ENCODE data around the gene ANKRD36B. TPM values are rescaled to one million over a fixed set of nuclear protein-coding genes. Genes with fewer than 3 reads are reported as not detected.
"Not testable (repeated sequence)": the region's sequence is repeated elsewhere in the genome, so short reads cannot be mapped to it uniquely, and the experiment has no call there.

Gene ANKRD36B
- total RNA-seq = 10 to 100 TPM; 11.3 to 13.2 TPM

DNA sequence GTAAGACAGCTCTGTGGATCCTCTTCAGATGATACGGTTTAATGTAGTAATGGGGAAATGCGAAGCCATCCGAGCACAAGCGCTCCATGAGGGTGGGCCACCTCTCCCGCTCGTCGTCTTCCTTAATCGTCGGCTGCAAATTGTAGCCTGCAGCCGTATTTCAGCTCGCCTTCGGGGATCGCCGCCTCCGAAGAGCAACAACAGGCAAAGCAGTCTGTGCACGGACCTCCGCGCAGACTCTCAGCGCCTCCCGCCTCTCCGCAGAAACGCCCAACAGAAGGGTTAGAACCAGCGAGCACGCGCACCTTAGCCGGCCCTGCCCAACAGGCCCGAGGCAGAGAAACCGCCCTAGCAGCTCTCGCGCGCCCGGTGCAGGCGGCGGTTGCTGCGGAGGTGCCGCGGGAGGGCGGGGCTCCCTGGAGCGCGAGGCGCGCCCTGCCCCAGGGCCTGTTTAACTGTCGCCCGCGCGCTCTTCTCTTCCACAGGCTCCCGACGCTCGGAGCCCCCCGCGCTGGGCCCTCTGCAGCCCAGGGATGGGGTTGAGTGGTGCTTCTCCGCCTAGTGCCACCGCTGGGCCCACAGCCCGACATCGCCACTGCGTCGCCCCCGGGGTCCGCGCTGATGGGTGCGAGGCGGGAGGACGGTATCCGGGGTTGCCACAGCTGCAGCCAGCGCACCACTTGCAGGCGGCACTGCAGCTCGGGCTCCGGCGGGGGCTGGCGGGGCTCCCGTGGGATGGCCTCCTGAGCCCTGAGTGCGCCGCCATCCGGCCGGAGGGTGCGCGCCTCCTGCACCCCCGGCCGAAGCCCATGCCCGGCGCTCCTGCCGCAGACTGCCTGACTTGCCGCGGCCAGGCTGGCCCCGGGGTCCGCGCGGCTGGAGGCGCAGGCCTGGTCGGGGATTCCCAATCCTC lies at the start of gene ANKRD36B:
Gene ANKRD36B, minus strand, starts transcription at position 280 of the 913 bp plus-strand sequence. Its CDS starts 192 bp downstream, at position 88.
- CTCF ChIA-PET = interaction anchor here (0.9 to 2.9 kb wide), 18 partner anchors 18 to 178 kb away, joined by 3 to 128 read pairs (median 4); partner anchors contain the start of genes ACTR1B, COX5B and ZAP70
- not testable (repeated sequence) for H3K36me3 Mint-ChIP-seq (ENCODE audit: low read depth); H3K9me3 Mint-ChIP-seq; H3K27me3 Mint-ChIP-seq (ENCODE audit: low read depth); H3K4me1 Mint-ChIP-seq (ENCODE audit: low read depth)
- peak; percentile 81 for DNase-seq
- peak within 1 kb of the TSS; percentile 100 for H3K4me3 Mint-ChIP-seq
- H3K27ac Mint-ChIP-seq = peak within 1 kb of the TSS; percentile 99
- intact Hi-C loops (cut with micrococcal nuclease) = loop anchor here (1.0 to 10.0 kb wide), 6 partner anchors 55 to 797 kb away; partner anchors contain the start of genes ACTR1B, TMEM131 and ZAP70

DNA sequence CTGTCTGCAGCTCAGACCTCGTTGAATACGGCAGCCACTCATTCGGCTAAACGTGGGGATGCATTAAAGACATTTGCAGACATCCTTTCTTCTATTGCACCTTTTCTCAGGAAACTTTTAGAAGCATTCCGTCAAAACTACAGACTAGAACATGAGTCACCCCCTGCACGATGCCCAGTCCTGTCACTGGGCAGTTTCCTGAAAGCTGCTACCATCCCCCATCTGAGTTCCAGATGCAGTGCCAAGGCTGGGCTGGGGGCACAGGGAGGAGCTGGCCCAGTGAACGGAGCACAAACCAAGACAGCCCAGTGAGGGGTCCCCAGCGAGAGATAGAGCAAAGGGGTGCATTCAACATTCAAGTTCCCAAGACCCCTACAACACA lies 36.4 kb upstream of the ANKRD36B start:
- CTCF ChIA-PET = interaction anchor here (0.6 kb wide), 1 partner anchor 1513 kb away, joined by 3 read pairs; no protein-coding TSS in a partner anchor
- H3K27me3 Mint-ChIP-seq (ENCODE audit: low read depth); H3K27ac Mint-ChIP-seq; H3K36me3 Mint-ChIP-seq (ENCODE audit: low read depth); H3K4me3 Mint-ChIP-seq; DNase-seq; H3K4me1 Mint-ChIP-seq (ENCODE audit: low read depth); H3K9me3 Mint-ChIP-seq; intact Hi-C loops (cut with micrococcal nuclease): not testable (repeated sequence)

- CTCF ChIA-PET; H3K4me3 Mint-ChIP-seq; H3K9me3 Mint-ChIP-seq; intact Hi-C loops (cut with micrococcal nuclease); H3K4me1 Mint-ChIP-seq (ENCODE audit: low read depth); H3K27me3 Mint-ChIP-seq (ENCODE audit: low read depth); H3K36me3 Mint-ChIP-seq (ENCODE audit: low read depth); DNase-seq; H3K27ac Mint-ChIP-seq: not testable (repeated sequence)
These were observed 35.8 kb upstream of the ANKRD36B start for GRCh38 chr2:97625354-97626048.

DNA sequence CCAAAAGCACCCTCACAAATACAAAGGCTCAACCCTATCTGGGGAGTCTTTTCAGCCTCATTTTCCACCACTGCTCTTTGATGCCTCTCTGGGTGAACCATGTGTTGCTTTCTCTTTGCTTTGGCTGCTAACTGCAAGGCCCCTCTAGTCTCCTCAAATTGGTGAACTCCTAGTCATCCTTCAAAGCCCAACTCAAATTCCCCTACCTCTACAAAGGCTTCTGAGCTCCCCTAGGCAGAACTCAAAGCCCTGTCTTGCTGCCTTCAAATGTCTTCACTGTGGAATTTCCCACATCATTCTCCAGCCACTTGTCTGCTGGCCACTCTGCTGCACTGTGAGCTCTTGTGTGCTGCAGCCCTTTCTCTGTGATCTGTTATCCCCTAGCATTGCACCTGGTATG lies 33.3 kb upstream of the ANKRD36B start:
- H3K4me1 Mint-ChIP-seq (ENCODE audit: low read depth); H3K4me3 Mint-ChIP-seq; DNase-seq; CTCF ChIA-PET; H3K27ac Mint-ChIP-seq; H3K9me3 Mint-ChIP-seq; intact Hi-C loops (cut with micrococcal nuclease); H3K36me3 Mint-ChIP-seq (ENCODE audit: low read depth); H3K27me3 Mint-ChIP-seq (ENCODE audit: low read depth): not testable (repeated sequence)

DNA sequence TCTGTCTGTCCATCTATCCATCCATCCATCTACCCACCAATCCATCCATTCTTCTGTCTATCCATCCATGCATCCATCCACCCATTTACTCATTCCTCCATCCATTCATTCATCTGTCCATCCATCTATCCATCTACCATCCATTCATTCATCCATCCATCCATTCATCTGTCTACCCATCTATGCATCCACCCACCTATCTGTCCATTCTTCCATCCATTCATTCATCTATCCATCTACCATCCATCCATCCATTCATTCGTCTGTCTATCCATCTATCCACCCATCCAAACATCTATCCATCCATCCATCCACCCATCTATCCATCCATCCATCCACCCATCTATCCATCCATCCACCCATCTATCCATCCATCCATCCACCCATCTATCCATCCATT lies 30.8 kb upstream of the ANKRD36B start:
- H3K27ac Mint-ChIP-seq; H3K36me3 Mint-ChIP-seq (ENCODE audit: low read depth); DNase-seq; CTCF ChIA-PET; intact Hi-C loops (cut with micrococcal nuclease); H3K4me3 Mint-ChIP-seq; H3K9me3 Mint-ChIP-seq; H3K4me1 Mint-ChIP-seq (ENCODE audit: low read depth); H3K27me3 Mint-ChIP-seq (ENCODE audit: low read depth): not testable (repeated sequence)

DNA sequence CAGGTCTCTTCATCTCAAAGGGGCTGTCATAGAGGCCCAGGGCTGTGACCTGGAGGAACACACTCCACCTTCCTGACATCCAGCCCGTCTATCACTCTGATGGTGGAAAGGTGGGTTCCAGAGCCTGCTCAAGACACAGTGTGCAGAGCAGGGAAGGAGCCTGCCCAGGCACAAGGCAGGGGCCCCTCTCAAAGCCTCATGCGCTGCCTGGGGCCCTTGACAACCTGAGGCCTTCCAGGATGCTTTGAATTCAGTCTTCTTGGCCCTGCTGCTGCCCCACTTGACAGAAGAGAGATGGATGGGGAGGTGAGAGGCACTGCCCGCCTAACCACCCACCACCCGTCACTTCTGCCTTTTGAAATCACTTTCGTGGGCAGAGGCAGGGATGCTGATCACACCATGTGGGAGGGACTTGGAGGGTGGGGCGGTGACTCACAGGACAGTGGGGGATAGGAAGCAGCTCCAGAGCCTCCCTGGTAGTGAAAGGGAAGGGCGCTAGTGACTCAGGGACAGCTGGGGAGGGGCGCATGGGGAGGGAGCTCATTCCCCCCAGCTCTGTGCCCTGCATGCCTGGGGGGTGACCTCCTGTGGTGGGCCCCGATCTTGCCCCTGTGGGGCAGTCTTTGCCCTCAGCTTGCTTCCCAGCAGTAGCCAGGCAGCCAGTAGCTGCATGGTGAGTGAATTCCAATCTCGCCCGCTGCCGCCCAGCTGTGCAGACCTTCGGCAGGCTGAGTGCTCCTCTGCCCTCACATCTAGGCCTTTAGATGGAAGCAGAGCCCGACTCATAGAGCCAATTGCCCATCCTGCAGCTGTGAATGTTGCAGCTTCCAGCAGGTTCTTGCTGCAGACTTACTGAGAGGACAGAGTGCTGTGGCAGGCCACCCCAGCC lies 29.5 kb upstream of the ANKRD36B start:
- H3K27ac Mint-ChIP-seq; H3K9me3 Mint-ChIP-seq; H3K4me3 Mint-ChIP-seq; H3K27me3 Mint-ChIP-seq (ENCODE audit: low read depth); H3K4me1 Mint-ChIP-seq (ENCODE audit: low read depth); CTCF ChIA-PET; intact Hi-C loops (cut with micrococcal nuclease); H3K36me3 Mint-ChIP-seq (ENCODE audit: low read depth): not testable (repeated sequence)
- DNase-seq = peak; percentile 8

DNA sequence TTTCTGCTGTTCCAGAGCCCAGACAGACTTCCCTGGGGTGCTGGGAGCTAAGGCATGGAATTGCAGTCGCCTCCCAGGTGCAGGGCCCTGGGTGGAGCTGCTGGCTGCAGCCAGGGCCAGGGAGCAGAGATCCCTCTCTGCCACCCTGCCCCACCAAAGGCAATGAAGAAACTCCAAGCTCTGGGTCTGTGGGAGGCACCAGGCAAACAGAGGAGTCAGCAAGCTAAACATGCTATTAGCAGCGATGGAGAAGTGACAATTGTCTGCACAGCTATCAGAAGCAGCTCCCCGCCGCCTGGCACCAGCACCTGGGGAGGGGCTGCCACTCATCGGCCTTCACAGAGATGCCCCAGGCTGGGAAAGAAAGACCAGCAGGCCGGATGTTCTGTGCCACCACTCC lies 28.2 kb upstream of the ANKRD36B start:
- CTCF ChIA-PET = no interaction called here
- intact Hi-C loops (cut with micrococcal nuclease) = no loop called here
- Mint-ChIP-seq H3K4me3 (no peak overlapping the region), H3K4me1 (ENCODE audit: low read depth) (no peaks in the 10 kb centered on the region), H3K9me3 (no peaks in the 10 kb centered on the region), H3K27ac (no peak overlapping the region), H3K27me3 (ENCODE audit: low read depth) (no peaks in the 10 kb centered on the region), H3K36me3 (ENCODE audit: low read depth) (no peaks in the 10 kb centered on the region)
- no peak for DNase-seq

- H3K27ac Mint-ChIP-seq; H3K4me3 Mint-ChIP-seq; H3K36me3 Mint-ChIP-seq (ENCODE audit: low read depth); H3K9me3 Mint-ChIP-seq; H3K27me3 Mint-ChIP-seq (ENCODE audit: low read depth); DNase-seq; intact Hi-C loops (cut with micrococcal nuclease); H3K4me1 Mint-ChIP-seq (ENCODE audit: low read depth); CTCF ChIA-PET: not testable (repeated sequence)
These were observed 26.1 kb upstream of the ANKRD36B start for GRCh38 chr2:97615746-97616145.

DNA sequence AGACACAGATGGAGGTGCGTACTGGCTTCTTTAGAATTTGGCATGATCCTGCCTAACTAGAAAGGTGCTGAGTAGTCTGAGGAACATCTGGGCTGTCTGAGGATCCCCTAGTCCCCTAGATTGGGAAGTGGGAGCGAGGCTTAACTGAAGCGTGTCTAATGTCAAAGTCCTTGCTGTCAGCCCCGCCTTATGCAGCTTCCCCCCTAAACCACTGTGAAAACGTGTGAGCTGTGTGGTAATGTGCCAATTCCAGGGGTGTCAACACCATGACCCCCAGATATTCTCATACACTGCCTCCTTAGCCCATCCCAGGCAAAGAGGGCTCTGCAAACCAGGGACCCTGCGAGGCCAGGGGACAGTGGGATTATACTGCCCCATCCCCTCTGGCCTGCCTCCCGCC lies 22.2 kb upstream of the ANKRD36B start:
- H3K36me3 Mint-ChIP-seq (ENCODE audit: low read depth); H3K9me3 Mint-ChIP-seq; H3K27me3 Mint-ChIP-seq (ENCODE audit: low read depth); H3K27ac Mint-ChIP-seq; CTCF ChIA-PET; intact Hi-C loops (cut with micrococcal nuclease); H3K4me1 Mint-ChIP-seq (ENCODE audit: low read depth); DNase-seq; H3K4me3 Mint-ChIP-seq: not testable (repeated sequence)

- CTCF ChIA-PET; intact Hi-C loops (cut with micrococcal nuclease); H3K4me3 Mint-ChIP-seq; H3K27ac Mint-ChIP-seq; H3K9me3 Mint-ChIP-seq; DNase-seq; H3K4me1 Mint-ChIP-seq (ENCODE audit: low read depth); H3K36me3 Mint-ChIP-seq (ENCODE audit: low read depth); H3K27me3 Mint-ChIP-seq (ENCODE audit: low read depth): not testable (repeated sequence)
These were observed 19.1 kb upstream of the ANKRD36B start for GRCh38 chr2:97608745-97609144.

DNA sequence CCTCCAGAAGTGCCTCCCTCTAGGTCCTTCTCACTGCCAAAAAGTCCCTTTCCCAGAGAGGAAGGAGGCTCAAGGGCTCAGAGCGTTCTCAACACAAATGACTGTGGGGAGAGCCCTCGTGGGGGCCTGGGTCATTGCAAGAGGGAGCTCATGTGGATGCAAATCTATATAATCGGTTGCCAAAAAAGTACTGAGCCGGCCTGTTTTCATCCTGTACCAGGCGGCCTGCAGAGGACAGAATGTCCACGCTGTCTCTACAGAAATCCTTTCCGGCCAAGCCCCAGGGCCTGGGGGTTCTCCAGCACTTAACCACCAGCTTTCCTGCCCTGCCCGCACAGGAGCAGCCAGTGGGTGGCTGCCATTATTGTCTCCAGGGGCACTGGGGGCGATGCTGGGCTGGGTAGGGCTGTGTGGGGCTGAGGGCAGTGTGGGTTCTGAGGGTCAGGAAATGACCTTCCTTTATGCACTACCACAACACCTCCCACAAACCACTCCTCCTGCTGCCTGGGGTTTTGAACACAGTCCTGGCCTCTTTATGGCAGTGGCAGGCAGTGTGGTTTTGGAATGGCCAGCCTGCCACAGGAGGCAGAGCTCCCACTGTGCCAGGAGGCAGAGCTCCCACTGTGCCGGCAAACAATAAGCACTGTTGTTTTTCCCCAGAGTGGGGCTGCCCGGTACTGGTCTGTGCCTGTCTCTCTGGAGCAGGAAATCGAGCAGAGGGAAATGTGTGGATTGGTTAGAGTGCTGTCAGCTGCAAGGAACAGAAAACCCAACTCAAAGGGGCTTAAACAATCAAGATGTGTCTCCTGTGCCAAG lies 16.1 kb upstream of the ANKRD36B start:
- H3K27ac Mint-ChIP-seq; intact Hi-C loops (cut with micrococcal nuclease); H3K9me3 Mint-ChIP-seq; H3K27me3 Mint-ChIP-seq (ENCODE audit: low read depth); H3K36me3 Mint-ChIP-seq (ENCODE audit: low read depth); H3K4me1 Mint-ChIP-seq (ENCODE audit: low read depth); CTCF ChIA-PET; DNase-seq; H3K4me3 Mint-ChIP-seq: not testable (repeated sequence)

GRCh38 chr2:97605109-97605508 lies 15.4 kb upstream of the ANKRD36B start:
- H3K4me1 Mint-ChIP-seq (ENCODE audit: low read depth); CTCF ChIA-PET; H3K27me3 Mint-ChIP-seq (ENCODE audit: low read depth); intact Hi-C loops (cut with micrococcal nuclease); DNase-seq; H3K9me3 Mint-ChIP-seq; H3K27ac Mint-ChIP-seq; H3K36me3 Mint-ChIP-seq (ENCODE audit: low read depth); H3K4me3 Mint-ChIP-seq: not testable (repeated sequence)

Data from activated naive CD4-positive, alpha-beta T cell treated with anti-CD3 and anti-CD28 coated beads for 36 hours (primary cell).